Mucosa of stomach (tissue), 1 donor: ENCODE results near the gene KCP.

ENCODE experiments used
- H3K27me3 ChIP-seq: one replicate; pipeline ENCODE4 v1.7.0; 2013; ENCODE audit warnings: mild to moderate bottlenecking, low read length; ENCODE audit not compliant: control insufficient read depth, insufficient read depth
- H3K36me3 ChIP-seq: one replicate; pipeline ENCODE4 v1.7.0; 2013; ENCODE audit warnings: low read length; ENCODE audit not compliant: control insufficient read depth, insufficient read depth
- H3K4me1 ChIP-seq: one replicate; pipeline ENCODE4 v1.7.0; 2013; ENCODE audit warnings: mild to moderate bottlenecking, low read length; ENCODE audit not compliant: control insufficient read depth, insufficient read depth
- H3K4me3 ChIP-seq: one replicate; pipeline ENCODE4 v1.7.0; 2013; ENCODE audit warnings: low read length
- H3K9ac ChIP-seq: one replicate; pipeline ENCODE4 v1.7.0; 2013; ENCODE audit warnings: mild to moderate bottlenecking, low read length, moderate library complexity
- H3K9me3 ChIP-seq: one replicate; pipeline ENCODE4 v1.7.0; 2013; ENCODE audit warnings: mild to moderate bottlenecking, low read length, moderate library complexity; ENCODE audit not compliant: control insufficient read depth
- donor health status: Pancreatic carcinoma.

Gene KCP

DNA sequence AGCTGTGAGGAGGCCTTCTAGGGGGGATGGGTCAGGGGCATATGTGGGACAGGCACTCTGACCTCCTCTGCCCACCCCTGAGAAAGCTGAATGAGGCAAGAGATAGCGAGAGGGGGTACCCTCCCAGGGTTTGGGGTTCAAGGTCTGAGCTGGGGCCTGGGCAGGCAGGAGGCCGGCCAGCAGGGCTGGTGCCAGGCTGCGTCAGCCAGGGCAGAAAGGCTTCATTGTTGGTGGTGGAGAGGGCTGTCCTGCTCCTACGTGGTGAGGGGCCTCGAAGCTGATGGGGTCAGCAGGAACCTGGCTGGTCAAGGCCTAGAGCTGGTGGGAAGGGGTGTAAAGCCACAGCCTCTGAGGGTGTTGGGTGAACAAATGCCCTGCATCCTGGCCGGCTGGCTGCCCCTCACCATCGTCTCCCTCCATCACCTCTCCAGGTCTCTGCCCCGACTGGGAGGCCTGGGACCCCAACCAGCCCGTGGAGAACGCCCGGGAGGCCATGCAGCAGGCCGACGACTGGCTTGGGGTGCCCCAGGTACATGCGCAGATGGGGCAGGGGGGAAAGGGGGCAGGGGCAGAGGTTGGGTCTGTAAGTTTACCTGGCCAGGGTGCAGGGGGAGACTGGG is 73.7 kb downstream of the KCP start:
- Histone ChIP-seq H3K36me3 (no peaks in the 10 kb centered on the region), H3K9ac (no peak overlapping the region)

DNA sequence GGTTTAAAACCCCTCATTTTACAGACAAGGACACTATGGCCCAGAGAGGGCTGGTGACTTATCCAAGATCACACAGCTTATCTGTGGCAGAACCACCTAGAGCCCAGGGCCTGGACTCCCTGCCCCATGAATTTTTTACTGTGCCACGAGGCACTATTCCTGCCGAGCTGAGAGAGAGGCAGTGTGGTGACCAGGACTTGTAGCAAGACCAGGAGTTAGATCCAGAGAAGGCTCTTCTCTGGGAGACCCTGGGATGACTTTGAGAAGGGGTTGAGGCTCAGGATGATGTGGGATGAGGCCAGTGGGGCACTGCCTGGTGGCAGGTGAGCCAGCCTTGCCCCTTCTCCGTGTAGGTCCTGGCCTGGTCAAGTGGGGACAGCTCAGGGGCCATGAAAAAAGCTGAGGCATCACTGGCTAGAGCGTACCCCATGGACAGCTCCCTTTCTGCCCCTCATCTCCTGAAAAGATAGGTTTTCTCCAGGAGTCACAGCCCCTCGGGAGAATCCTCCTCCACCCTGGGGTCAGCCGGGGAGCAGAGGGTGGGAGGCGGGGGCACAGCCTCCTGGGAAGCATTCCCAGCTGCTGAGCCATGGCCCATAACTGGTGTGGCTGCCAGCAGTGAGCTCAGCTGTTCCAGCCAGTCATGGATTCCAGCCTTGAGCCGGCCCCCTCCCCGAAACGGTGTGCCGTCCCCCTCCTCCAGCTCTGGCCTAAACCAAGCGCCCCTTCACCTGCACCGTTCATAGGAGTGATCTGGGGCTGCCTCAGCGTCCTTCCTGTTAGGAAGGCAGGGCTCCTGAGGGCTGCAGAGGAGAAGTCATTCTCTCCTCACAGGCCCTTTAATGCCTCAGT is 74.5 kb downstream of the KCP start:
- Histone ChIP-seq H3K36me3 (no peaks in the 10 kb centered on the region), H3K4me1 (peaks cover 6% of the 10 kb centered on the region), H3K4me3 (no peak overlapping the region), H3K27me3 (peaks cover 23% of the 10 kb centered on the region), H3K9ac (no peak overlapping the region), H3K9me3 (no peaks in the 10 kb centered on the region)

More for the DNA sequence above, 73.7 kb downstream of the KCP start:
- H3K4me1 ChIP-seq: peaks cover 6% of the 10 kb centered on the region
- peaks cover 15% of the 10 kb centered on the region for H3K27me3 ChIP-seq
- no peaks in the 10 kb centered on the region for H3K9me3 ChIP-seq
- no peak overlapping the region for H3K4me3 ChIP-seq

DNA sequence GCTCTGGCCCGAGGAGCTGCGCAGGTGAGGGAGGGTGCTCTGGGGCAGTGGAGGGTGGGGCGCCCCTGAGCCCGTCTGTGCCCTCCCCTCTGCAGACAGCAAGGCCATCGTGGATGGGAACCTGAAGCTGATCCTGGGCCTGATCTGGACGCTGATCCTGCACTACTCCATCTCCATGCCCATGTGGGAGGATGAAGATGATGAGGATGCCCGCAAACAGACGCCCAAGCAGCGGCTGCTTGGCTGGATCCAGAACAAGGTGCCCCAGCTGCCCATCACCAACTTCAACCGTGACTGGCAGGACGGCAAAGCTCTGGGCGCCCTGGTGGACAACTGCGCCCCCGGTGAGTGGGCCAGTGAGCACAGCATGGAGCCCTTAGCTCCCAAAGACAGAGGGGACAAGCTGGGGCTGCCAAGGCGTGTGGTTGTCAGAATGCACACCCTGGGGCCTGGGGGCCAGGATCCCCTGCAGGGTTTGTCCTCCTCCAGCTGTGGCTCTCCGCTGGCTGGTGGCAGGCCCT is 75.2 kb downstream of the KCP start:
- Histone ChIP-seq H3K27me3 (peaks cover 30% of the 10 kb centered on the region), H3K36me3 (no peaks in the 10 kb centered on the region), H3K4me1 (peaks cover 4% of the 10 kb centered on the region), H3K9ac (no peak overlapping the region), H3K9me3 (no peaks in the 10 kb centered on the region), H3K4me3 (no peak overlapping the region)

DNA sequence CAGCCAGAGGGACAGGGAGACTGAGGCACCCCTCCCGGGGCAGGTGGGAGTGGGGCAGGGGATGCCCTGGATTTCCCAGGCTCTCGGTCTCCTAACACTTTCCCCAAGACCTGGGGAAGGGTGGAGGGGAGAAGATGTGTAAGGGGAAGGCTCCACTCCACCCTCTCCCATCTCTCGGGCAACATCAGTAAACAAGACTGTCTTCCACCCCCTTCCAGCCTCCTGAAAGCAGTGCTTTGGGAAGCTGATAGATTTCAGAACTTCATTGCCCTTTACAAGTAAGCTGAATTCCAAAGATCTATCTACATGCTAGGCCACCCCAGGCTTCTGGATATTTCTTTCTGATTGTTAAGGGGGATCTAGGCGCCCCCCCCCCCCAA is 76.6 kb downstream of the KCP start:
- H3K9ac ChIP-seq: no peak overlapping the region
- H3K4me3 ChIP-seq: no peak overlapping the region
- peaks cover 7% of the 10 kb centered on the region for H3K4me1 ChIP-seq
- no peaks in the 10 kb centered on the region for H3K9me3 ChIP-seq
- H3K36me3 ChIP-seq: no peaks in the 10 kb centered on the region
- peaks cover 39% of the 10 kb centered on the region for H3K27me3 ChIP-seq

DNA sequence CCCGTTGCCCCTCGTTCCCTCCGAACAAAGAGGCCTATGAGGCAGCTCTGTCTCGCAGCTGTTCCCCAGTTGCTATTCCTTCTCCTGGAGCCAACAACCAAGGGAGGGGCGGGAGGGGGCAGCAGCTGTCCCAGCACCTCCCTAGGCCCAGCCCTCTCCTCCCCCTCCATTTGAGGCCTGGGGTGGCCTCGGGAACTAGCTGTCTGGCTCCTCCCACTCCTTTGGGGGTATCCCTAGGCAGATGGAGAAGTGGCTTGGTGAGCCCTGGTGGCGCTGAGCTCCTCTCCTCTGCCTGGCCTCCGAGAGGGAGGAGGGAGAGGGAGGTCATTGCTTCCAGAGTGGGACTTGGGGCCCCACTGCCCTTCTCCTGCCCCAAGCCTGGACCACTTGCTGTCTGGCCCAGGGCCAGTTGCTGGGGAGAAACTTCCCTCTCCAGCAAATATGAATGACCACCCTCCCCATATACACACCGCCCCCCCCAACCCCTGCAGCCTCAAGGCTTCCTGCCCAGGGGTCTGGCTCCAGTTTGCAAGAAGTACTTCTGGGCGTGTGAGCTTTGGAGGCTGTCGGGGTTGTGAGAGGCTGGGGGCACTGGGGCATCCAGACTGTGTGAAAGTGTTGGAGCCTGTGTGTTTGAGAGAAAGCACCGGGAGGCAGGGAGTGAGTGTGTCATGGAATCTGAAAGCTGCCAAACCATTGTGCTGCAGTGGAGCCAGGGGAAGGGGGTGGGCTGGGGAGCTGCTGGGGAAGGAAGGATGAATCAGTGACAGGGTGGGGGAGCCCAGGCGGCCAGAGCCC is 77.2 kb downstream of the KCP start:
- no peak overlapping the region for H3K4me3 ChIP-seq
- peaks cover 43% of the 10 kb centered on the region for H3K27me3 ChIP-seq

DNA sequence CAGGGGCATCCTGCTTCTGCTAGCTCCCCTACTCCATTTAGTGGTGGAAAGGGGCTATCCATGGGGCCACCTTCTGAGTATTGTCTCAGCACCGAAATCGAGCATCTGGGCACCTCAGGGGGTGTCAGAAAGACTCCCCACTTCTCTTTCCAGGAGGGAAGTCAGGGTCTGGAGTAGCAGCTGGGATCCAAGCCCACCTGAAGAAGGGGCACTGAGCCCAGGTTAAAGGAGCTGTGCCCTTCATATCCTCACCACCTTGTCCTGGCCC is 77.7 kb downstream of the KCP start:
- peak overlapping the region; percentile 22 for H3K9ac ChIP-seq
- H3K4me1 ChIP-seq: peaks cover 7% of the 10 kb centered on the region
- H3K27me3 ChIP-seq: peaks cover 48% of the 10 kb centered on the region
- H3K36me3 ChIP-seq: no peaks in the 10 kb centered on the region
- no peaks in the 10 kb centered on the region for H3K9me3 ChIP-seq
- H3K4me3 ChIP-seq: no peak overlapping the region

More for the DNA sequence above, 77.2 kb downstream of the KCP start:
- Histone ChIP-seq H3K4me1 (peaks cover 7% of the 10 kb centered on the region), H3K36me3 (no peaks in the 10 kb centered on the region), H3K9me3 (no peaks in the 10 kb centered on the region), H3K9ac (peak overlapping the region; percentile 22)

DNA sequence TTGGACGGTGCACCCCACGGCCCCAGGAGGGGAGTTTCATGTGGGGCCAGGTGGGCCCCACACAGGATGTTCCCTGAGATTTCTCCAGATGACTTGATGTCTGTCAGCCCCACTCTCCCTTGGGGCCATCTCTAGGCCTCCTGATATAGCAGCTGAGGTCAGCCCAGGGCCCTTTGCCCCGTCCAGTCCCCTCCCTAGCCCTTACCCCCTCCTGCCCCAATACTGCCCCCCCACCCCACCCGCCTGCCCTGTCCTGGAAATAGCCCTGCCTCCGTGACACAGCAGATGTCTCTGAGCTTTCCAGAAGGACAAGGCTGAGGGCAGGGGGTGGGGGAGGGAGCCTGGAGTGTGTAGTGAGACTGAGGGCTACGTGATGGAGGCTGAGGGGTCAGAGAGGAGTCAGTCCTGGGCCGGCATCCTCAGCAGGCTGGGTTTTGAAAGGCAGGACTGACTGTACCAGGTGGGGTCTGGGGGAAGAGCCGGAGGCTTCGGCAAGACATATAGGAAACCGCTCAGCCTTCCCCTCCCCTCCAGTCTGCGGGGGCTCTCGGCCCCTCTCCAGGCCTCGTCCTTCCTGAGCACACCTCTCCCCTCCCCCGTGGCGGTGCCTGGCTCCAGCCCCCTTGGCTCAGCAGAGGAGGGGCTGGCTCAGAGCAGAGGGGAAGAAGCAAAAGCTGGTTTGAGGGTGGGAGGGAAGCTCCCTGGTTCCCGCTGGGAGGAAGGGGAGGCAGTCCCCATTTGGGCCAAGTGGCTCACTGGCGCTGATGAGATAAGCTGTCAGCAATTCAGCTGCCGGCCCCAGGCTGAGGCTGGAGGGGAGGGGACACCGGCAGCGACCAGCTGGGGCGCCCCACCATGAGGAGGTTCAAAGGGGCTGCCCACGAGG is 78.3 kb downstream of the KCP start:
- H3K27me3 ChIP-seq: peaks cover 51% of the 10 kb centered on the region
- H3K4me3 ChIP-seq: no peak overlapping the region
- H3K36me3 ChIP-seq: no peaks in the 10 kb centered on the region
- H3K9ac ChIP-seq: peak overlapping the region; percentile 22
- no peaks in the 10 kb centered on the region for H3K9me3 ChIP-seq
- peaks cover 7% of the 10 kb centered on the region for H3K4me1 ChIP-seq

DNA sequence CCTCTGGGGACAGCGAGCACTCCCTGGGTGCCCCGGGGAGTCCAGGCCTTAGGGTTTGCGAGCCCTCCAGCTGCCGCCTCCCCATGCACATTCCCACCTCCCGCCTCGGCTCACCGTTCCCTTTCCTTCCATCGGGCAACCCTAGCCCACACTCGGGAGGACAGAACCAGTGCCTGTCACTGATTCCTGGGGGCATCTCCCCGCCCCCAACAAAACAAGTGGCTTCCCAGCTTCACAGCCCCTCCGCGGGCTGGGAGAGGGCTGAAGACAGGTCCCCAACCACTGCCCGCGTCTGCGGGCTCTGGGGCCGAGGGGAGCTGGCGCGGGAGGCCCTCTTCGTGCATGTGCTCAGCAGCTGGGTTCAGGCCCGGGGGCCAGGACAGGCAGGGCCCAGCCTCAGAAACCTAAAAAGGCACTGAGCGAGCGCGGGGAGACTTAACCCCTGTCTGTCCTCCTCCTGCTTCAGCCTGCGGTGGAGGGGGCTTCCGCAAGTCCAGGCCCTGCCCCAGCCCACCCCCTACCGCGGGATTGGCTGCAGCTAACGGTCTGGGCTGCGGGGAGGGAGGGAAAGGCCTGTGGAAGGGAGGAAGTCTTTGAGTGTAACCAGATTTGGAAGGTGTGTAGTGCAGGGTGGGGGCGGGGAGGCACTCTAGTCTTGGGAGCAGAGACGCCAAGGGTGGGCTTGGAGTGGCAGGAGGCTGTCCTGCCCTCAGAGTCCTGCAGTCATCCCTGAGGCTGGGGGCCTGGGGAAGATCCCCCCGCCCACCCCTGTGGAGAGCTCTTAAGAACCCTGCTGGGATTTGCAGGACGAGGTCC is 79.1 kb downstream of the KCP start:
- peak overlapping the region; percentile 28 for H3K9ac ChIP-seq
- peaks cover 7% of the 10 kb centered on the region for H3K4me1 ChIP-seq
- no peaks in the 10 kb centered on the region for H3K36me3 ChIP-seq
- no peaks in the 10 kb centered on the region for H3K9me3 ChIP-seq
- H3K27me3 ChIP-seq: peaks cover 51% of the 10 kb centered on the region
- H3K4me3 ChIP-seq: no peak overlapping the region

DNA sequence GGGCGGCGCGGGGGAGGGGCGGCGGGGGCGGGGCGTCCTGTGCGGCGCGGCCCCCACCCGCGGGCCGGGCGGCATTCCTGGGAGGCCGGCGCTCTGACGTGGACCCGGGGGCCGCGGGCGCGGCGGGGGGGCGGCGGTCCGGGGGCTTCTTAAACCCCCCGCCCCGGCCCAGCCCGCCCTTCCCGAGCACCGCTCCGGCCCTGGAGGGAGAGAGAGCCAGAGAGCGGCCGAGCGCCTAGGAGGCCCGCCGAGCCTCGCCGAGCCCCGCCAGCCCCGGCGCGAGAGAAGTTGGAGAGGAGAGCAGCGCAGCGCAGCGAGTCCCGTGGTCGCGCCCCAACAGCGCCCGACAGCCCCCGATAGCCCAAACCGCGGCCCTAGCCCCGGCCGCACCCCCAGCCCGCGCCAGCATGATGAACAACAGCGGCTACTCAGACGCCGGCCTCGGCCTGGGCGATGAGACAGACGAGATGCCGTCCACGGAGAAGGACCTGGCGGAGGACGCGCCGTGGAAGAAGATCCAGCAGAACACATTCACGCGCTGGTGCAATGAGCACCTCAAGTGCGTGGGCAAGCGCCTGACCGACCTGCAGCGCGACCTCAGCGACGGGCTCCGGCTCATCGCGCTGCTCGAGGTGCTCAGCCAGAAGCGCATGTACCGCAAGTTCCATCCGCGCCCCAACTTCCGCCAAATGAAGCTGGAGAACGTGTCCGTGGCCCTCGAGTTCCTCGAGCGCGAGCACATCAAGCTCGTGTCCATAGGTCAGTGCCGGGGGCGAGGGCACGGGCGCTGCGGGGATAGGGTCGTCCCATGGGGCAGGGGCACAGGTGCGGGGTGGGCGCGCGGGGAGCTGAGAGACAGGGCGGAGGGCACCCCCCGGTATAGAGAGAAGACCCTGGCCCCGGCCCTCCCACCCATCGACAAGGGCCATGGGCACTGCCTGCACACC is 80.0 kb downstream of the KCP start, which contains the start of gene FLNC:
Gene FLNC, plus strand, starts transcription at position 176 of the 947 bp plus-strand sequence. Its CDS starts 232 bp downstream, at position 408.
- Histone ChIP-seq H3K4me1 (peaks cover 7% of the 10 kb centered on the region), H3K27me3 (peaks cover 51% of the 10 kb centered on the region), H3K4me3 (no peak within 1 kb of the TSS), H3K9ac (peak within 1 kb of the TSS; percentile 28), H3K36me3 (no peaks in the 10 kb centered on the region), H3K9me3 (no peaks in the 10 kb centered on the region)
